Measurements from ENCODE around the gene AKTIP. TPM values are rescaled to one million over a fixed set of nuclear protein-coding genes. Genes with fewer than 3 reads are reported as not detected.
A peak's percentile ranks its signal among the peaks of the same experiment; 100 is the strongest.

AKTIP gene
- total RNA-seq, 2 experiments from 2014 or later = 57.9 to 61.3 TPM

DNA sequence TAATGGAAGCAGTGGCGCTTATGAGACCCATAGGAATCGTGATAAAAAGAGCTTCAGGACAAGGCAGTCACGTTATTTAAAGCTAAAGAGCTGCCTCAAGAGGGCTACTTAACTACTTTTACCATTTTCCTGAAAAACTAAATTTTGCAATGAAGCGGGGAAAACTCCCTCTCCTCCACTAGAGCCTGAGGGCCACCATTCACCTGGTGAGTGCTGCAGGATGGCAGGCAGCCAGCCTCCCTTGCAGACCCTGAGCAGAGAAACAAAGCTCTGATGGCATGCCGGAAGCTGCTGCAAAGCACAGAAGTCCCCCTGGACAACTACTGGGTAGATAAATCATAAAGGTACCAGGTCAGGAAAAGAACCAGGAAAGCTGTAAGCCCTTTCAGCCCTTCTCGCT, 8.4 kb downstream of the AKTIP start:
- Mint-ChIP-seq H3K9me3 (no peaks in the 10 kb centered on the region), H3K4me1 (peaks cover 48% of the 10 kb centered on the region), H3K27ac (no peak overlapping the region), H3K36me3 (ENCODE audit: low read depth) (peaks cover 79% of the 10 kb centered on the region), H3K27me3 (no peaks in the 10 kb centered on the region), H3K4me3 (no peak overlapping the region)
- POLR2A ChIA-PET = interaction anchor here (0.6 kb wide), 1 partner anchor 250 kb away, joined by 4 read pairs; no protein-coding TSS in a partner anchor
- DNase-seq = no peak
- CTCF ChIA-PET = interaction anchor here (0.6 to 0.9 kb wide), 3 partner anchors 9 to 167 kb away, joined by 3 read pairs; no protein-coding TSS in a partner anchor

DNA sequence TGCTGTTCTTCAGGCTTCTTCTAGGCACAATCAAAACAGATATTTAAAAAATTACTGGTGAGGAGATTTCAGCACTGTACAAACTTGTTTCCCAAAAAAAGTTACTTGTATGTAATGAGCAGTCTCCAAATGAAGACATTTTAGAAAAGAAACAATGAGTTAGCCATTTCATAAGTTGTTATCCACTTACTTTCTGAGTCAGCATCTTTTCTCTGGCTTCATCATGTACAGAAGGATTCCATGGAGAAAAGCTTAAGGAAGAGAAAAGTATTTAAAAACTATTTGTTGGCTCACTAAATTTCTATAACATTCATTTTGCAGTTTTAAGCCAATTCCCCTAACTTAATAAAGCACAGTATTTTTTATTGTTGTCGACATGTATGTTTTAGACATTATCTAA, 10.5 kb downstream of the AKTIP start:
- H3K4me3 Mint-ChIP-seq = no peak overlapping the region
- peaks cover 42% of the 10 kb centered on the region for H3K4me1 Mint-ChIP-seq
- DNase-seq = no peak
- CTCF ChIA-PET = interaction anchor here (1.9 kb wide), 1 partner anchor 10 kb away, joined by 7 read pairs; no protein-coding TSS in a partner anchor
- POLR2A ChIA-PET = no interaction called here
- H3K27me3 Mint-ChIP-seq = no peaks in the 10 kb centered on the region
- H3K9me3 Mint-ChIP-seq = no peaks in the 10 kb centered on the region
- H3K36me3 Mint-ChIP-seq (ENCODE audit: low read depth) = peaks cover 80% of the 10 kb centered on the region
- peak overlapping the region; percentile 52 for H3K27ac Mint-ChIP-seq

DNA sequence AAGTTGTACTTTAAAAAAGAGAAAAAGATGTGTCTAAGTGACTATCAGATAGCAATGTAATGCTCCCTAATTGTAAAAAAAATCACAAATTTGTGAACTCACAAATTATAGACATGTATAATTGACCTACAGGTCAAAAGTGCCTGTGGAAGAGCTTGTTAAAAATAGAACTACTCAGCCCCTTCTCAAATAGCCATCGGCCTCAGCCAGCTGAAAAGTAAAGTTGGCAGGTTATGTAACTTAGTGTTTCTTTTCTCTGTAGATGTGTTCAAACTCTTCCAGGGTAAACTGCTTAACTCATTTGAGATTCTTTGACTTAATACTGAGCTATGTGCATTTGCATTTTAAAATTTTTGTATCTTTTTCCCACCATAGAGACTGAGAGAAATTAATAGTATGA, 13.3 kb downstream of the AKTIP start:
- Mint-ChIP-seq H3K9me3 (peaks cover 14% of the 10 kb centered on the region), H3K36me3 (ENCODE audit: low read depth) (peaks cover 84% of the 10 kb centered on the region), H3K27me3 (no peaks in the 10 kb centered on the region), H3K4me3 (no peak overlapping the region), H3K4me1 (peaks cover 32% of the 10 kb centered on the region), H3K27ac (no peak overlapping the region)
- no peak for DNase-seq
- POLR2A ChIA-PET = interaction anchor here (0.5 kb wide), 1 partner anchor 46 kb away, joined by 3 read pairs; no protein-coding TSS in a partner anchor
- CTCF ChIA-PET = interaction anchor here (0.9 to 1.3 kb wide), 3 partner anchors 10 to 13 kb away, joined by 3 to 6 read pairs (median 3); partner anchors contain the start of gene AKTIP

DNA sequence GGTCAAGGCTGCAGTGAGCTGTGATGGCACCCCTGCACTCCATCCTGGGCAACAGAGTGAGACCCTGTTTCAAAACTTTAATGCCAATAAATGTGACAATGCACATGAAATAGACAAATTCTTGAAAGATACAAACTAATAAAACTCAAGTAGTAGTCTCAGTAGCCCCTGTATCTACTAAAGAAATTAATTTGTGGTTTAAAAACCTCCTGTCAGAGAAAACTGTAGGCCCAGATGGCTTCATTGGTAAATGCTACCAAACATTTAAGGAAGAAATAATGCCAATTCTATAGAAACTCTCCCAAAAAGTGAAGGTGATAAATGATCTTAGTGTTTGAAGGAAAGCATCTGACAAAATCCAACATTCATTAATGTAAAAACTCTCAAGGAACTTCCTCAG, 16.8 kb downstream of the AKTIP start:
- H3K36me3 Mint-ChIP-seq (ENCODE audit: low read depth) = peaks cover 90% of the 10 kb centered on the region
- H3K27ac Mint-ChIP-seq = no peak overlapping the region
- H3K4me3 Mint-ChIP-seq = no peak overlapping the region
- POLR2A ChIA-PET = no interaction called here
- peaks cover 24% of the 10 kb centered on the region for H3K4me1 Mint-ChIP-seq
- H3K27me3 Mint-ChIP-seq = no peaks in the 10 kb centered on the region
- no peak for DNase-seq
- CTCF ChIA-PET = no interaction called here
- H3K9me3 Mint-ChIP-seq = peaks cover 28% of the 10 kb centered on the region

DNA sequence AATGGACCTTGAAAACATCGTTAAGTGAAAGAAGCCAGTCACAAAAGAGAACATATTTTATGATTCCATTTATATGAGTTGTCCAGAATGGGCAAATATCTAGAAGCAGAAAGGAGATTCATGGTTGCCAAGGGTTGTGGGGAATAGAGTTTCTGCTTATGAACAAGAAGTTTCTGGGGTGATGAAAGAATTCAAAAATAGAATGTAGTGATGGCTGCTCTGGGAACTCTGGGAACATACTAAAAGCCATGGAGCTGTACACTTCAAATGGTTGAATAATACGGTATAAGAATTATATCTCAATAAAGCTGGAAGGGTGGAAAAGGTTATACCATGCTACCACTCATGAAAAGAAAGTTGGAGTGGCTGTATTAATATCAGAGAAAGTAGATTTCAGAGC, 18.5 kb downstream of the AKTIP start:
- peaks cover 28% of the 10 kb centered on the region for H3K9me3 Mint-ChIP-seq
- POLR2A ChIA-PET = no interaction called here
- CTCF ChIA-PET = interaction anchor here (0.9 to 1.0 kb wide), 2 partner anchors 10 to 31 kb away, joined by 3 read pairs; no protein-coding TSS in a partner anchor
- H3K36me3 Mint-ChIP-seq (ENCODE audit: low read depth) = peaks cover 94% of the 10 kb centered on the region
- H3K27ac Mint-ChIP-seq = no peak overlapping the region
- no peak for DNase-seq
- H3K4me3 Mint-ChIP-seq = no peak overlapping the region
- H3K4me1 Mint-ChIP-seq = peaks cover 16% of the 10 kb centered on the region
- H3K27me3 Mint-ChIP-seq = no peaks in the 10 kb centered on the region

DNA sequence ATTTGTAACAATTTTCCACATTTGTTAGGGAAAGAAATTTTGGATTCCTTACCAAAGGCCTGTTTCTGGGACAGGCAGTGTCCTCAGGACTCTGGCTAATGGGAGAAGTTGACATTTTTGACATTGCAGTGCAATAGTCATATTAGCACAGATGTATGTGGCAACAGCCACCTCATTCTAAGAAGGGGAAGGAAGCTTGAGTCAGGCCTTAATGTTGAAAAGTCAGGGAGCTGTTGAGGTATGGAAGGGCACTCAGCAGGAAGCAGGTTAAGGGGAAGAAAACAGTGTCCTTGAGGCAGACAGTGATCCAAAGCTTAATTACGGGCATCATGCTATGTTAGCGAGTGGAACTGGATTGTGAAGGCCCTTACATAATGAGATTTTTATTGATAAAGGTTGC, 20.9 kb downstream of the AKTIP start:
- Mint-ChIP-seq H3K36me3 (ENCODE audit: low read depth) (peaks cover 96% of the 10 kb centered on the region), H3K27me3 (no peaks in the 10 kb centered on the region), H3K9me3 (peaks cover 29% of the 10 kb centered on the region), H3K27ac (no peak overlapping the region), H3K4me1 (peaks cover 19% of the 10 kb centered on the region), H3K4me3 (no peak overlapping the region)
- DNase-seq = no peak
- ChIA-PET POLR2A (interaction anchor here (0.7 kb wide), 1 partner anchor 321 kb away, joined by 3 read pairs; no protein-coding TSS in a partner anchor), CTCF (interaction anchor here (0.6 to 1.6 kb wide), 2 partner anchors 11 to 267 kb away, joined by 4 to 7 read pairs; no protein-coding TSS in a partner anchor)

DNA sequence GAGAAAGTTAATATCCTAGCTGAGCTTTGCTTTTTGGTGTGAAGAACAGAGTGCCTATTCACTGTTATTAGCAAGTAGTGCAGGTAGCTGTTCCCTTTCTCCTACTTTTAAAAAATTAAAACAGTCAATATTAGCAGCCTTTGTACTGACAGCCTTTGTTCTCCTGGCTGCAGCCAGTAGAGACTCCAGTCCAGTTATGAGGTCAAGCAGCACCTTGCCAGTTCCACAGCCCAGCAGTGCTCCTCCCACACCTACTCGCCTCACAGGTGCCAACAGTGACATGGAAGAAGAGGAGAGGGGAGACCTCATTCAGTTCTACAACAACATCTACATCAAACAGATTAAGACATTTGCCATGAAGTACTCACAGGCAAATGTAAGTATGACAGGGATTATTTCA, 22.6 kb downstream of the AKTIP start:
- H3K4me3 Mint-ChIP-seq = no peak overlapping the region
- no peak for DNase-seq
- no peaks in the 10 kb centered on the region for H3K27me3 Mint-ChIP-seq
- peak overlapping the region; percentile 55 for H3K27ac Mint-ChIP-seq
- H3K4me1 Mint-ChIP-seq = peaks cover 31% of the 10 kb centered on the region
- H3K36me3 Mint-ChIP-seq (ENCODE audit: low read depth) = peaks cover 95% of the 10 kb centered on the region
- CTCF ChIA-PET = interaction anchor here (0.6 kb wide), 1 partner anchor 106 kb away, joined by 3 read pairs; no protein-coding TSS in a partner anchor
- POLR2A ChIA-PET = no interaction called here
- H3K9me3 Mint-ChIP-seq = peaks cover 18% of the 10 kb centered on the region

DNA sequence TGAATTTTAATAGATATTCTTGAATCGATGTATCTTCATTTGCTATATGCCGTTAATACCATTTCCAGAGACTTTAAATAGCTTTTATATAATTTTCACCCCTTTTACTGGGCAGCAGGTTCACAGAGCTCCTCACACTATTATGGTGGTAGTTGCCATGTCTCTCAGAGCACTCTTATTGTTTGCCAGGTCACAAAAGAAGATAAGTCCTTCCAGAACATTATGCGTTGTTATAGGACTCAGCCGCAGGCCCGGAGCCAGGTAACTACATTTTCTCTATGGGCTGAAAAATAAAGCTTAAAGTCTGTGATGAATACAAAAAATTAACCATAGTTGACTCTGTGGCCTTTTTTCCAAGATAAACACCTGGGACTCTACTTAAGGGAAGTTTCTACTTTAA, 24.0 kb downstream of the AKTIP start:
- H3K27ac Mint-ChIP-seq = peak overlapping the region; percentile 25
- peaks cover 40% of the 10 kb centered on the region for H3K4me1 Mint-ChIP-seq
- DNase-seq = no peak
- CTCF ChIA-PET = interaction anchor here (1.1 to 1.7 kb wide), 2 partner anchors 9 to 19 kb away, joined by 3 read pairs; no protein-coding TSS in a partner anchor
- POLR2A ChIA-PET = no interaction called here
- H3K4me3 Mint-ChIP-seq = no peak overlapping the region
- H3K27me3 Mint-ChIP-seq = no peaks in the 10 kb centered on the region
- H3K9me3 Mint-ChIP-seq = peaks cover 11% of the 10 kb centered on the region
- peaks cover 90% of the 10 kb centered on the region for H3K36me3 Mint-ChIP-seq (ENCODE audit: low read depth)

DNA sequence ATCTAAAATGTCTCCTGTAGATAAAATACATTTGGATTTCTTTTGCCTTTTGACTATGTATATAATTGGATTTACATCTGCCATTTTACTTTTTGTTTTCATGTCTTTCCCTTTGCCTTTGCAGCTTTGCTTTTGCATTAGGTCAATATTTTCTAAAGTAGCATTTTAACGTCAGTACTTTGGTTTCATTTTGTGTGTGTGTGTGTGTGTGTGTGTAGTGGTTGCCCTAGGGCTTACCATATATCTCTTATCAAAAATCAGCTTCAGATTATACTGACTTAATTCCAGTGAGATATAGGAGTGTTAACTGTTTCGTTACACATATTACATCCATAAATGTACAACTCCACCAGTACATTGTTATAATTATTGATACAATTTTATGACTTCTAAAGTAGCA, 26.1 kb downstream of the AKTIP start:
- H3K4me1 Mint-ChIP-seq = peaks cover 35% of the 10 kb centered on the region
- H3K27me3 Mint-ChIP-seq = no peaks in the 10 kb centered on the region
- H3K9me3 Mint-ChIP-seq = peaks cover 12% of the 10 kb centered on the region
- no peak for DNase-seq
- peaks cover 90% of the 10 kb centered on the region for H3K36me3 Mint-ChIP-seq (ENCODE audit: low read depth)
- POLR2A ChIA-PET = no interaction called here
- CTCF ChIA-PET = no interaction called here
- peak overlapping the region; percentile 48 for H3K27ac Mint-ChIP-seq
- no peak overlapping the region for H3K4me3 Mint-ChIP-seq

DNA sequence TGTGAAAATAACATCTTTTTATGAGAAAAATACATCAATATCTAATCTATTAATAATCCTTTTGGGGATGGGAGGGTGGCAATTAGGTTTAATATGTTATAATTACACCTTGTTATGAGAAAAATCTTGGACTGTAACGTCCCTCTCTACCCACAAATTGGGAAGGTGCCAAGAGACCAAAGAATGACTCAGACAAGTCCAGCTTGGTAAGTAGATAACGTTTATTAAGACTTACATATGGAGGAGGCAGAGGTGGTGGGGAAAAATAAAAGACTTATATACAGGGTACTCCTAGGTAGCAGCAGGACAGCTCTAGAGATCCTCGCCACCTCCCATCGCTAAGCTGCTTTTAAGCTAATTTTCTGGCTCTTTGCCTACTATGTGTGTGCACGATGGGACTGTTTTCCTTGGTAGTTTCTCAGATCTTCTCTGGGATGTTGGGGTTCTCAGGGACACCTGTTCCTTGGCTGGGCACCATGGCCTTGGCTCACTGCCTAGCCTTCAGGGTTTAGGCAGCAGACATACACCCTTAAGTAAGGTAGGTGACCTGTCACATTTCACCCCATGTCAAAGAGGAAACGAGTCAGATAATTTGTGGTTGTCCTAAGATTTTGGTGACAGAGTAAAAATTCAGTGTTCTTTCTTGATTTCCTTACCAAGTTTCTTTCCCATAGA, 37.3 kb downstream of the AKTIP start:
- CTCF ChIA-PET = interaction anchor here (1.2 kb wide), 1 partner anchor 21 kb away, joined by 5 read pairs; no protein-coding TSS in a partner anchor
- Mint-ChIP-seq H3K27ac (no peak overlapping the region), H3K4me1 (peaks cover 40% of the 10 kb centered on the region), H3K36me3 (ENCODE audit: low read depth) (peaks cover 80% of the 10 kb centered on the region), H3K27me3 (no peaks in the 10 kb centered on the region), H3K9me3 (peaks cover 2% of the 10 kb centered on the region), H3K4me3 (no peak overlapping the region)
- no peak for DNase-seq
- POLR2A ChIA-PET = no interaction called here

DNA sequence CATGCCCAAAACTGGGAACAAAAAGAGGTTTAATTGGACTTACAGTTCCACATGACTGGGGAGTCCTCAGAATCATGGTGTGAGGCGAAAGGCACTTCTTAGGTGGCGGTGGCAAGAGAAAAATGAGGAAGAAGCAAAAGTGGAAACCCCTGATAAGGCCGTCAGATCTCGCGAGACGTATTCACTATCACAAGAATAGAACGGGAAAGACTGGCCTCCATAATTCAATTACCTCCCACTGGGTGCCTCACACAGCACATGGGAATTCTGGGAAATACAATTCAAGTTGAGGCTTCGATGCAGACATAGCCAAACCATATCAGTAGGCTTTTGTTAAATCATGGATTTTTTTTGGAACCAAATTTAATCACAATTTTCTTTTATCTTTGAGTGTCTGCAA, 44.4 kb downstream of the AKTIP start:
- ChIA-PET CTCF (interaction anchor here (1.2 kb wide), 1 partner anchor 13 kb away, joined by 3 read pairs; no protein-coding TSS in a partner anchor), POLR2A (no interaction called here)
- H3K27ac Mint-ChIP-seq = peak overlapping the region; percentile 96
- no peaks in the 10 kb centered on the region for H3K27me3 Mint-ChIP-seq
- H3K4me1 Mint-ChIP-seq = peaks cover 87% of the 10 kb centered on the region
- peak overlapping the region; percentile 73 for H3K4me3 Mint-ChIP-seq
- peaks cover 91% of the 10 kb centered on the region for H3K36me3 Mint-ChIP-seq (ENCODE audit: low read depth)
- no peak for DNase-seq
- H3K9me3 Mint-ChIP-seq = peaks cover 2% of the 10 kb centered on the region

DNA sequence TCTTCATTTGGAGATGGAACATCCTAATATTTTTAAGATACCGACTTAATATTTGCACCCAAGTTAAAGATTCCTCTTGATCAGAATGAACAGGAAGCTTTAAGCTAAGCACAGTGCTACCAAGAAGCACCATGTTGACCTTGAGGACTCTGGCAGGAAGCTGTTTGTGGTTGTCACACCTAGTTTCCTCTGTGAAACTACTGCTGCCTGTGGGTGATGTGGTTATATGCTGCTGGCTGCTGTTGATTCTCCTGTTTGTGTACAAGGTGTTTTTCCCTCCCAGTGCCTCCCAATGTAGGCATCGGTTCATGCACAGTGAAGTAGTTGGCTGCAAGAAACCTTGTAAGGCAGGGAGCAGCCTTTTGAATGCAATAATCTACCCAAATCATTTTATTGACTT, 45.3 kb downstream of the AKTIP start:
- DNase-seq = peak; percentile 92
- POLR2A ChIA-PET = no interaction called here

DNA sequence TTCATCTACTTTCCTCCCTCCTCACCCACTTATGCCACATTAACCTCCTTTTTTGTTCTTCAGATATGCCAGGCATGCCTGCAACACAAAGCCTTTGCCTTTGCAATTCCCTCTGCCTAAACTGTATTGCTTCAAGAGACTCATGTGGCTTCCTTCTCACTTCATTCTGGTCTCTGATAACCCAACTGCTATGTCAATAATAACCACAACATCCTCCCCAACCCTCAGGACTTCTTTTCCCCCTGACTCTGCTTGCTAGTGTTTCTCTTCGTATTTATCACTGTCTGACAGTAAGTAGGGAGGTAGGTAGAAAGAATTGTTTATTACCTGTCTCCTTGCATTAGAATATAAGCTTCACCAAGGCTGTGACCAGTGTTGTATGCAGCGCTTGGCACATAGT, 46.4 kb downstream of the AKTIP start:
- peaks cover 2% of the 10 kb centered on the region for H3K9me3 Mint-ChIP-seq
- peak overlapping the region; percentile 96 for H3K27ac Mint-ChIP-seq
- no peaks in the 10 kb centered on the region for H3K27me3 Mint-ChIP-seq
- DNase-seq = peak; percentile 69
- peaks cover 91% of the 10 kb centered on the region for H3K36me3 Mint-ChIP-seq (ENCODE audit: low read depth)
- ChIA-PET POLR2A (no interaction called here), CTCF (interaction anchor here (0.7 to 1.3 kb wide), 4 partner anchors 10 to 18 kb away, joined by 3 to 10 read pairs (median 4); no protein-coding TSS in a partner anchor)
- H3K4me1 Mint-ChIP-seq = peaks cover 90% of the 10 kb centered on the region
- peak overlapping the region; percentile 73 for H3K4me3 Mint-ChIP-seq

More for the DNA sequence above, 45.3 kb downstream of the AKTIP start:
- peak overlapping the region; percentile 96 for H3K27ac Mint-ChIP-seq
- H3K4me3 Mint-ChIP-seq = peak overlapping the region; percentile 73
- H3K27me3 Mint-ChIP-seq = no peaks in the 10 kb centered on the region
- peaks cover 89% of the 10 kb centered on the region for H3K4me1 Mint-ChIP-seq
- peaks cover 2% of the 10 kb centered on the region for H3K9me3 Mint-ChIP-seq
- CTCF ChIA-PET = interaction anchor here (0.7 to 1.3 kb wide), 5 partner anchors 10 to 58 kb away, joined by 3 to 4 read pairs (median 3); no protein-coding TSS in a partner anchor
- H3K36me3 Mint-ChIP-seq (ENCODE audit: low read depth) = peaks cover 92% of the 10 kb centered on the region
